HG03575 (cell line): ENCODE results near the gene PRICKLE2.

ENCODE experiments used
- ATAC-seq: cut with Tn5 transposase; IDR thresholded peaks from one replicate; pipeline ENCODE4 v1.9.1; 2021; ENCODE audit not compliant: unreplicated experiment, insufficient number of reproducible peaks, low FRiP score; ENCODE audit errors: extremely low read depth

The PRICKLE2 gene

DNA sequence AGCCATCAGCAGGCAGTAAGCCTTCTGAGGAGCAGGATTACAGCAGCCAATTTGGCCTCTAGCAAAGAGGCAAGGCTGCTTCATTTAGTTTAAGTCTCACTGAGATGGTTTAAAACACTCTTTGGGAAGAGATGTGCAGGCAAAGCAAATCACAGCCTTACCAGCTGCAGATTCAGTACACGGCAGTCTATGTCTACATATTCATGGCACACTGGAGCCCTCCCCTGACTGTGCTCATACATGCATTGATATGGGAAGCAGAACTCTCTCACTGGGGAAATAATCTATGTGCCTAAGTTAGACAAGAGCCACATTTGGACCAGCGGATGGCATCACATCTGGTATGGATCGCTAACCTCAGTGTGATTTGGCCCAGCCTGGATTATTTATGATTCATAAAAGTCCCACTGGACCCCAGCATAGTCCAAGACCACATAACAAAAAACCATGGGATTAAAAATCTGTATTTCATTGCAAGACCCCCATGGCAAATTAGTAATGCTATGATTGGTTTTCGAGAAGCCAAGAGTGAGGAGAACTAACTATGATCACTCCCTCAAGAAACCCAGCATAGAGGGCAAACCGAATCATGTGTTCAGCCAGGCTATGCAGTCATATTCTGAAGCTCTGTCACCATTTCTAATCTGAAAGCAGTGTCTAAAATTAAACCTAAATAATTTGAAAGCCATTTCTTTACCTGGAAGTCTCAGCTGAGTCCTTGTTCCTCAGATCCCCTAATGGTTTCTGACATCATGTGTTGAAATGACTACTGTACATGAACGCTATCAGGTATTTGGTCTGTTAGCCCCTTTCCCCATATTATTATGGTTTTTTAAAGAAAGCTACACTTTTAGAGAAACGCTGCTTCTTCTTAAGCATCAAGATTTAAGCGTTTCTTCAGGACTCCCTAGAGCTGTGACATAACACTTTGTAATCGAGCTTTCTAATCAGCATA, 1.2 kb downstream of the PRICKLE2 start:
- ATAC-seq: no peak

DNA sequence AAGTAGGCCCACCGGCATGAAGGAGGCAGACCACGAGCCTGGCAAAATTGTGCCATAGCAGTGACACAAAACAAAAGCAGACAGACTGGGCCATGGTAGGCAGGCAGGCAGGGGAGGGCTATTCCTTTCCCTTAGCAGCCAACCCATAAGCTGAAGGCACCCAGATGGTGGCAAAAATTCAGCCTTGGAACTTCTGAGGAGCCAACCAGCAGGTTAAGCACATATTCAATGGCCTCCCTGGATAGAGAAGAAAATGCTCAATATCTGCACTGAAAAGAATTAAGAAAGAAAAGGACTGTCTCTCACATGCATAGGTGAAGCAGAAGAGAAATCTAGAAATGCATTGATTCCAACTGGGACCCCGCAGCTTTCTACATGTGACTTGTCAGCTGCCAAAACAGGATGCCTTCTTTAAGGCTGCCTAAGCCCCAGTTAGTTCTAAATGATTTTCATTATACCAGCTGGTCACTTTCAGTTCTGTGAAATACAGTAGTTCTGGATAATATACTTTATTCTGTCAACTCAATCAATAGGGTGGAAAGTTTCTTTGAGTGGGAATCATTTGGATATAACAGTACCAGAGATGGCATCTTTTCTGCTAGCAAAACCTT, 2.7 kb downstream of the PRICKLE2 start:
- no peak for ATAC-seq

DNA sequence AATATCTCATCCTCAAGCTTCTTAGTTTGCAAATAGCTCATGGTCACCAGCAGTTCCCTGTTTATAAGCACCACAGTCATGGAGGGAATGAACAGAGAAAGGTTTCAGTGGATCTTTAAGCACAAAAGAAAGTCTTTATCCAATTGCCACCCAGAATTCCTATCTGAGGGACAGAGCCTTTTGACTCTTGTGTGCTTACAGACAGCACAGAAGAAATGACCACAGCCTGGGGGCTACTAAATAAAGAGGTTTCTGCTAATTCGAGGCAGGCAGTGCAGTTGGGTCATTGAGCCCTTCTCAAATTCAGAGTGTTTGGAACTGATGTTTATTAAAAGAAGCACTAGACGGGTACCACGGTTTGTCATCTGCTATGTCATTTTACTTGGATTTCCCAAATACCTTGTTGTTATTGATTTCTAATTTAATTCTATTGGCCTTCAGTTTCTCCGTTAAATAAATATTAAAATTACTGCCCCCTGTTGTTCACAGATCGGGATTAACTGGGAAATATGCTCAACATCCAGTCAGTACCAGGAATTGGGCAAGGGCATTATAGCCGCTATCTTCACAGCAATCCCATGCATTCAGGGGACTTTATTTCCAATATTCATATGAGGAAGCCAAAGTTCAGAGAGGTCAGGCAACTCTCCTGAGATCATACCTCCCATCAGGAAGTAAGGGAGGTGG, 3.6 kb downstream of the PRICKLE2 start:
- ATAC-seq: no peak

DNA sequence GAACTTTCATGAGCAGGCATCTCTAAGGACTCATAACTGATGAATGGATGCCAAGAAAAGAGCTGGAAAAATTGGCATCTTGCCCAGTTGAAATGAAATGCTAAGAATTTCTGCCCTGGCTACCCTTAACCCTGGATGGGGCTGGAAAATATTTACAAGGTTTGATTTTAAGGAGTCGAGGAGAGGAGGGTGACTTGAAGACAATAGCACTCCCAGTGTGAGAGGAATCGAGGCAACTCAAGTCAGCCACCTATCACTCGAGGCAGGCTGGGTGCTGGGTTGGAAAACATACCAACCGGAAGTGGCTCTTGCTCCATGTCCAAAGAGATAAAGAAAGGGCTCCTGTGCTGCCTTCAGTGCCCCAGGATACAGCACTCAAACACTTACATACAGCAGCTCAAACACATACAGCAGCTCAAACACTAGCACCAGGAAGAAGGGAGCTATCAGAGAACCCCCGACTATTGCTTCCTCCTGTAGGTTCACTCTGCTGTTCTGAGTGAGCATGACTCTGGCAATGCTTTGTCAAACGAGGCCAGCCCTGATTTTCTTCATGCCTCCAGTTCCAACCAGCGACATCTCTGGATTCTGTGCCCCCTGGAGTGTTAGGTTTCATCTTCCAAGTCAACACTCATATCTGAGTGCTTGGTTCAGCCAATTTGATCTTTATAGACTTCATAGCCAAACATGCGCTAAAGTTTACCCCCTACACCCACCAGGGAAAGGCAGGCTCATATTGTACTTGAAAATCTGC, 4.9 kb downstream of the PRICKLE2 start:
- no peak for ATAC-seq

DNA sequence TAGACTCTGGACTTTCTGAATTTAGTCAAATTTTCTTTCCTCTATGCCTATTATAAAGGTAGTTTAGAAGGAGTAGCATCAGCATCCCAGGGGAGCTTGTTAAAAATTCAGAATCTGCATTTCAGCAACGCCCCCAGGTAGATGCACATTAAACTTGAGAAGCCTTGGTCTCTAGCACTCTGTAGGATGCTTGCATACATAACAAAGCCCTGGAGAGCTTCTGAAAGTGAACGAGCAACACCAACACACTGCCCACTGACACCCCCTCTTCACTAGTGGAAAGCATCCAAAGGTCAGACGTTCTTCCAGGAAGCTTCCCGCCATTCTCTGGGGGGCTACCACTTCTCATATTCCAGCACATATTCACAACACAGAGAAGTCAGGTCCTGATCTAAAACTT, 6.5 kb downstream of the PRICKLE2 start:
- no peak for ATAC-seq

DNA sequence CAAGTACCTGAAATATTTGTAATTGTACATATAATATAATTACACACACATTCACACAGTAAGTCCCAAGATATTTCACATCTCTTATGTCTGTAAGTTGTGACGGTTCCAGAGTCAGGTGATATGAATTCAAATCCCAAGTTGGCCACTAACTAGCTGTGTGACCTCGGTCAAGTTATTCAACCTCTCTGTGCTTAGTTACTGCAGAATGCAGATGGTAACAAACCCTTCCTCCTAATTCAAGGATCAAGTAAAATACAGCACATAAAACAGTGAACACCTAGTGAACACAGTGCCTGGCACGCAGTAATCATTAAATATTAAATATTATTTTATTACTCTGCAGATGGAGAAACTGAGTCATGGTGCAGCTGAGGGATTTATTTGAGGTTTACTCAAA, 6.9 kb downstream of the PRICKLE2 start:
- no peak for ATAC-seq

DNA sequence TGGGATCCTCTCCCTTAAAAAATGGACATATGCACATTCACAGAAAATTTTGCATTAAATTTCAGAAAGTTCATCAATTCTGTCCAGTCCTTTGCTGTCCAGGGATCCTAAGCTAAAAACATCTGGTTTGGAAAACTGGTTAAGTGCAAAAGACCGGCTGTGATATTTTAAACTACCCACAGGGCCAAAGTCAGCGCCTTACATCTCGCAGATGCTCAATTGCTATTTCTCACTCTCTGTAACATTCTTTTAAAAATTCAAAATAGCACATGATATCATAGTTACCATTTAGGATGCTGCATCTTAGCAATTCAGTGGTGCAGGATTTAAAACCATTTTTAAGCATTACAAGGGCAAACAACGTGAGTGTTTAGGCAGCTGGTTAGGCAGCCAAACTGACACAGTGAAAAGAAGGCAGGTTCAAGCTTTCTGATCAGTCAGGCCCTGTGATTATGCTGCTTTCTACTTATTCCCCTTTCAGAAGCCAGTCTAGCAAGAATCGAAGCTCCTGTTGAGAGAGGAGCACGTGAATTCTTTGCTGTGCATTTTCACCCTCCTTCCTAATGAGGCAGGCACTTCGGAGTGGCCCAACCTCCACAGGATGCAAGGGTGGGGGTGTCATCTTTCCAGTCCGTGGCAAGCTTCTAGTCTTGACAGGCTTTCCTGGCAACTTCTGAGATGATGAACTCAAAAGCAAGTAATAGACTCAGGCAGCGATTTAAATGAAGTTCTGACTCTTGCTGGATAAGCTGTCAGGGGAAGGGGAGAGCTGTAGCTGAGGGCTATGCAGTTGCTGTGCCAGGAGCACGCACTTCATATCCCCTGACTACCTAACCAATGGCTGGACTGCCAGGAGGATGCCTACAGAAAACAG, 8.8 kb downstream of the PRICKLE2 start:
- ATAC-seq: no peak

DNA sequence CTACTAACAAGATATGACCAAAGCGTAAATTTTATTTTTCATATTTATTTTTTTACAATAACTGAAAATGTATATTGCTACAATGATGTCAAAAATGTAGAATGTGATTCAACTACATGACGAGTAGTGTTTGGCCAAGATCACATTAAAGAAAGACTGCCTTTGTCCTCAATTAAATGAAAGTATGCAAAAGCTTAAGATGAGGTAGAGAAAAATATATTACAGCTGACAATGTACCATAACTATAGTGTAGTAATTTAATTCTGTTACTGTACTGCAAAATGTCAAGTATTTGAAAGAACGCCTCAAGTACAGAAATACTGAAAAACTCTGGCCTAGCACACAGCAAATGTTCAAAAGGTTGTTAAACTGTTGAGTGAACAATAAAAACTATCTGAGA, 9.7 kb downstream of the PRICKLE2 start:
- no peak for ATAC-seq

DNA sequence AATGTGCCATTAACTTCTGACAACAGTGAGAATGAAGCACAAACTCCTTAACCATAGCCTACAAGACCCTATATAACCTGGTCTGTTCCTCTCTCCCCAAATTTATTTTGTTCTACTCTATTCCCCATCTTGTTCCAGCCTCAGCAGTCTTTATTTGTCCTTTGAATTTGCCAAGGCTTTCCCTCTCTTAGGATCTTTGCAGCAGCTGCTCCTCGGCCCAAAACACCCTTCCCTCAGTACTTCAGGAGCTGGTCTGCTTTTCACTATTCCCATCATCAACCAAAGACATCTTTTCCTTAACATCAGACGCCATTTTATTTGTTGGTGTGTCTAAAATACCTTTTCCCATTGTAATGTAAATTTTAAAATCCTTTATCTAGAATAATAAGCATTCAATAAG, 10.2 kb downstream of the PRICKLE2 start:
- ATAC-seq: no peak

DNA sequence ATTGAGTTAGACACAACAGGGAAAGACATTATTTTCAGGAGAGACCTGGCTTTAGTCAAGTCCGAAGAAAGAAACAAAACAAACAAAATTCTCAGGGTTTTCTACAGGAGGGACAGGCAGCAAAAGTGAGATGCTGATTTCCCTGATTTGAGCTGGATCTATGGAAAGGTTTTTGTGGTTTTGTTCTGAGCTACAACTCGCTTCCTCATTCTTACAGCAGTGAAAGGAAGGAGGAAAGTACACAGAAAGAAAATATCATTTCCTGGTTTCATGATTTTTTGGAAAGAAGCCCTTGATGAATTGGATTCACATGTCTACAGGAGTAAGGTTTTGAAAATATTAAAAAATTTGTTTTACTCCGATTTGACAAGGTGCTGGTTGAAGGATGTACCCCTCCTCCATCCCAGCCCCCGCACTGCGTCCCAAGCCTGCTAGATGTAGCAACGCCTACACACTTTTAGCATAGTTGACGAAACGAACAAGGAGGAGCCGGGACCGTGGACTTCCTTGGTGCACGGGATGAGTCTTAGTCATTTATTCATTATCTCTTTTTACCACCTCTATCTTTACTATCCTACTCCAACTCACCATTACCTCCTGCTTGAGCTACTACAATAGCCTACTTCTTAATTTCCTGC, 10.8 kb downstream of the PRICKLE2 start:
- ATAC-seq: no peak

DNA sequence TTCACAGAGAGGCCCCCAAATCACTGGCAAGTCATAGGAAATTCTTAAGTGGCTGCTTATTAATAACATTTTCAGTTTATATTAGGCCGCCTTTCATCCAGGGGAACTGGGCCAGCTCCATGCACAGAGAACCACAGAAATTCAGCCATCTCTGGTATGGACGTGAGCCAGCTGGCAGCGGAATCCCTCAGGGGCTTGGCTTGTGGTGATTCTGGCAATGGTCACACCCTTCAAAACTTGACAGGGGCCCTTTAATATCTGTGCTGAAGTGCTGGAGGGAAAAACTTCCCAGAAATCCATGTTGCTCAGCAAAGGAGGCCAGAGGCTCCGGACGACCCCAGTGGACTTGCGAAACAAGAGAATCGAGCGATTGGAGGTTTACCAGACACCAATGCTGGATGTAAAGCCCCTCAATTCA, 11.3 kb downstream of the PRICKLE2 start:
- no peak for ATAC-seq

DNA sequence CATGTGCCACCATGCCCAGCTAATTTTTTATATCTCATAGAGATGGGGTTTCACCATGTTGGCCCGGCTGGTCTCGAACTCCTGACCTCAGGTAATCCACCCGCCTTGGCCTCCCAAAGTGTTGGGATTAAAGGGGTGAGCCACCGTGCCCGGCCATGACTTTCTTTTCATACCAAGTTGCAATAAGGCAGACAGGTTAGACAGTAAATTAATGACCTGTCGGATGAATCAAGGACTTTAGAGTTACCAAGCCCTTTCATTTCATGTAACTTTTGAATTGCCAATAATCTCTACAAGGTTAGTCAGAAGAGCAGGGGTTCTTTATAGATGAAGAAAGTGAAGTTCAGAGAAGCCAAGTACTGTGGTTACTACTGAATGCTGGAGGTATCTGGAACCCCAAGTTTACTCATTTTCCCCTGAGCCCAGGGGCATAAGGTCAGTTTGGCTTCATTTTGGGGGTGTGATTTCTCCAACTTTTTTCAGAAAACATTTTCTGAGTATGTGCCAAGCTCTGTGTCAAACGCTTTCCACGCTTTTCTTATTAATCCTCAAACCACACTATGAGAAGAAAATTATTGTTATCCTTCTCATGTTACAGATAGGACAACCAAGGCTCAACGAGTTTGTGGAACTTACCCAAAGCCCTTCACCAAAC, 11.9 kb downstream of the PRICKLE2 start:
- ATAC-seq: no peak

DNA sequence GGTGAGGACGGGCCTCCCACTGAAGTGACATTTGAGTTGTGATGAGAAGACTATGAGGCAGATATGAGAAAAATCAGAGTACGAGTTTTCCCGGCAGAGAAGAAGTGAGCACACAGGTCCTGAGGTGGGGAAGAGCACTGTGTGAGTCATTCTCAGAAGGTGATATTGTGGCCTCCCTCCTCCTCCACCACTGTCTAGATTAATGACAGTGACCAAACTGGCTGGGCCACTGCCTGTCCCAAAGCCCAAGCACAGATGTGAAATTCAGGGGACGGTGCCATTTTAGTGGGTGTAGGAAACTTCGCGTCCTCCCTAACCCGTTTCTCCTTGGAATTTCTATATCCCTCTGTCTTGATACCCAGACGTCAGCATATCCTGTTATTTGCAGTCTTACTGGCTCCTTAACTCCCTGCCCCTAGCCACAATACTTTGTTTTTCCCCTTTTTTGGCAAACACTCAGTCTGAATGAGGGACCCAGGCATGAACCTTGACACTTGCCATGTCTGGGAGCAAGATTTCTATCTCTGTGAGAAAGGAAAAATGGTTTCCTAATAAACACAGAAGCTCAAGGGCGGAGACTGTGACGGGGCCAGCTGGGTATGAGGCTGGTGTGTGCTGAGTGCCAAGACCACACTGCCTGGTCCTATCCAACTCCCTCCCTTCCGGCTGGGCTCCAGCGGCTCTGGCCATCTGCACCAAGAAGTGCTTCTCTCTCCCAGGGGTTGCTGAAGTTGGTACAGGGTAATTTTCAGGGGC, 15.2 kb downstream of the PRICKLE2 start:
- no peak for ATAC-seq

DNA sequence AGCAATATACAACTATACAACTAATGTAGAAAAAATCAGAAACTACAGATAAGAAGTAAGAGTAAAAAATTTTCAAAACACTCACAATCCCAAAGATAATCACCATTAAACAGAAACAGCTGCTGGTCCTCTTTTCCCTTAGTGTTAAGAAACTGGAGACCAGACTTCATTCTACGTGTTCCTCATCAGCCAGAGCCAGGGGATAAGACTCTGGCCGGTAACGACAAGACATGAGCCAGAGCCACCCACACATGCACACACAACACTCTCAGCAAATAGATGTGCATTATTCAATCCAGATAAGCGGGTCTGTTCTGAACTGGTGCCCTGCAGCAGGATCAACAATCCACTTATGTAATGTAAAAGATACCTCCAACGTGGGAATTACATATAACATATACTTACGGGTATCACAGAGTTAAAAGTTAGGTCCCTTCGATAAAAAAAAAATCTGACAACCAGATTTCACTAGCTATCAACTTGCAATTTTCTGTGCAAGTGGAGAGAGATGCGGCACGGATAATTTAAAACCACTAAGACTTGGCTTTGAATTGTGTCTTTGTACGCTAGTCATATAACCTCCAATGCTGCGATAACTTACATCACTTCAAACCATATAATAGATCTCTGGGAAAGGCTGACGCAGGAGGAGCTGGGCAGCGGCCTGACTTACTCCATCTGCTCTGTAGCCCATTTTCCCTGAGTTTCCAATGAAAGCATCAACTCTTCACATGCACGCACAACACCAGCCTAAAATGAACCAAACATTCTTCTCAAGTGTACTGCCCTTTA, 17.8 kb downstream of the PRICKLE2 start:
- no peak for ATAC-seq

DNA sequence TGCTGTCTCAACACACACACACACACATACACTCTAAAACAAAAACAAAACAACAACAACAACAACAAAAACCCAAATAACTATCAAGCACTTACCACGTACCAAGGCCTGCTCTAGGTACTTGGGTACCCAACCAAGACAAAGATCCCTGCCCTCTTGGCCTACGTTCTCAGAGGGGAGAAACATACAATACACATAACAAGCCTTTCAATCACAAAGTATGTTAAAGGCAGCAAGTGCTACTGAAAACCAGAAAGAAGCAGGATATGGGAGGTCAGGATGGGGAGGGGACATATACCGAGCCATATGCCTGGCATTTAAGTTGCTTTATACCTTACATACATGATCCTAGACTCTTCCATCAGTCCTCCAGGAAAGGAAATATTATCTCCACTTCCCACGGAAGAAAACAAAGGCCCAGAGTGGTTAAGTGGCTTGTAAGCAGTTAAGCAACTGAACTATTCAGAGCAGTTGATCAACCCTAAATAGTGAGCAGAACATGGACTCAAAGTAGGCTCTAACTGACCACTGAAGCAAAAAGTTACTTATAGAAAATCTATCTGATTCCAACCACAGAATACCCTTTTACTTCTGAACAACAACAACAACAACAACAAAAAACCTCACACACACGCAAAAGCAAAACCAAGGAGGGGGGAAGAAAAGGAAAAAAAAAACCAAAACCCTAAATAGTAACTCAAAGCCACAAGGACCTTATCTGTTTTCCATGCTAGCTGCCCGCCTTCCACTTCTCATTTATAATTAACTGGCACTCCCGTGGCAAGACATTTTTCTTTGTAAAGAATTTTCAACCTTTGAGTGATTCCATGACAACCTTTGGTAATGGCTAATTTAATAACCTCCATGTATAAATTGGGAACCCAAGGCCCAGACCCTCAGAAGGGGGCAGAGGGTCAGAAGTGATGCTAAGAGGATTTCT, 21.0 kb downstream of the PRICKLE2 start:
- no peak for ATAC-seq
